HG03378 (cell line): Measurements from ENCODE around the gene SLAIN1.
"Not testable (repeated sequence)": the region's sequence is repeated elsewhere in the genome, so short reads cannot be mapped to it uniquely, and the experiment has no call there.

Experiments used
- ATAC-seq: cut with Tn5 transposase; IDR thresholded peaks from one replicate; pipeline ENCODE4 v1.9.1; 2021; ENCODE audit warnings: mild to moderate bottlenecking, moderate library complexity; ENCODE audit not compliant: unreplicated experiment

Gene SLAIN1

DNA sequence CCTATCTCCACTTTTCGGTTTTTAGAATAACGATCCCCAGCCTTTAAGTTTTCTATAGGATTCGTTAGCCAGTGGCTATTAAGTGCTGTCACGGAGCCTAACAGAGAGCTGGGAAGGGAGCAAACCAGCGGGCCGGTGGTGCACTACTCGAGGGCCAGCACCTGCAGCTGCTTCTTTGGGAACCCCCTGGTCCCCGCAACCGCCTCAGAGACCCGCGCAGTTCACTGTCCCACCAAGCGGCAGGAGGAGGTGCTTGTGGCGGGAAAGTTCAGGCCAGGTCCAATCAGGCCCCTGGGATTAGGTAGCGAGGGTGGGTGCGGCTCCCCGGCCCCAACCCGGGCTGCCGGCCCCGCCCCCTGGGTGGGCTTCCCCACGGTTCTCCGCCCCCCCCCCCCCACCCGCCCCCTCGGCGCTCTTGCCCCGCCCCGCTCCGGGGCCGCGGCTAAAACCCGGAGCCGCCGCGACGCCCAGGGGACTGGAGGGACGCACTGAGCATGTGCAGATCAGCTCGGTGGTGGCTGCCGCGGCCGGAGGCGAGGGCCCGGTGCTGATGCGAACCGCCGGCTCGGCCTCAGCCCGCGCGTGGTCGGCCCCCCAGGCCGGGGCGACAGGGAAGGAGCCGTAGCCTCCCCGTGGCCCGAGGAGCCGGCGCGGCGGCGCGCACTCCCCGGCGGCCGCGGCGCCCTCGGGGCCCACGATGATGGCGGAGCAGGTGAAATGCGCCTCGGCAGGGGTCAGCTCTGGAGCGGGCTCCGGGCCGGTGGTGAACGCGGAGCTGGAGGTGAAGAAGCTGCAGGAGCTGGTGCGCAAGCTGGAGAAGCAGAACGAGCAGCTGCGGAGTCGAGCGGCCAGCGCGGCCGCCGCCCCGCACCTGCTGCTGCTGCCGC, at the start of gene SLAIN1:
TSS of gene SLAIN1 (plus strand) at position 471 of the 887 bp plus-strand sequence. CDS start at position 698, 227 bp downstream.
- peak; percentile 68 for ATAC-seq

DNA sequence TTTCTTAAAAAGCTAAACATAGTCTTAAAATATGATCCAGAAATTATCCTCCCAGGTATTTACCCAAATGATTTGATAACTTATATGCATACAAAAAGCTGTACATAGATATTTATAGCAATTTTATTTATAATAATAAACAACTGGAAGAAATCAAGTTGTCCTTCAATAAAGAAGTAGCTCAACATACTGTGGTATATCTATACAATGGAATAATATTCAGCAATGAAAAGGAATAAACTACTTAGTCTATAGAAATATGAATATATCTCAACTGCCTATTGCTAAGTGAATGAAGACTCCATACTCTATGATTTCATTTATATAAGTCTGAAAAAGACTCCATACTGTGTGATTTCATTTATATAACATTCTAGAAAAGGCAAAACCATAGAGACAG, 47.1 kb upstream of the SLAIN1 start:
- ATAC-seq: no peak

DNA sequence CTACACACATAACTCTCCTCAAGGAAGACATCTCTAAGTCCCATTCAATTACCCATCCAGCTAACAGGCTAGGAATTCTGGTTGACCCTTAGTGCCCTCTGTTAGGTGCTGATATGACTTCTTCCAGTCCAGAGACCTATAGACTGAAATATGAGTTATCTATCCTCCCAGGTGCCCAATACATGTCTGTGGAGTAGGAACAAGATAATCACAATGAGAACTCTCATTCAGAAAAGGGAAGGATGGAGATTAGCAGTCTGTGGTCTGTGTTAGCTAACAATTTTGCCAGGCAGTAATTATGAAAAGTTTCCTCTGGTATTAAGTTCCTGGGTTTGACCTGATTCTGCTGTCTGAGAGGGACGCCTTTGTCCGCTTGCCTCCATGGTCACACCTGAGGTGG, 44.2 kb upstream of the SLAIN1 start:
- no peak for ATAC-seq

- ATAC-seq: not testable (repeated sequence)
Observed at GRCh38 chr13:77660016-77660415, 37.5 kb upstream of the SLAIN1 start.

- ATAC-seq: no peak
Observed at GRCh38 chr13:77660841-77661250, 36.6 kb upstream of the SLAIN1 start.

GRCh38 chr13:77662301-77662700, 35.2 kb upstream of the SLAIN1 start:
- not testable (repeated sequence) for ATAC-seq

GRCh38 chr13:77662831-77663230, 34.7 kb upstream of the SLAIN1 start:
- ATAC-seq: not testable (repeated sequence)

GRCh38 chr13:77674852-77675251, 22.6 kb upstream of the SLAIN1 start:
- ATAC-seq: no peak

DNA sequence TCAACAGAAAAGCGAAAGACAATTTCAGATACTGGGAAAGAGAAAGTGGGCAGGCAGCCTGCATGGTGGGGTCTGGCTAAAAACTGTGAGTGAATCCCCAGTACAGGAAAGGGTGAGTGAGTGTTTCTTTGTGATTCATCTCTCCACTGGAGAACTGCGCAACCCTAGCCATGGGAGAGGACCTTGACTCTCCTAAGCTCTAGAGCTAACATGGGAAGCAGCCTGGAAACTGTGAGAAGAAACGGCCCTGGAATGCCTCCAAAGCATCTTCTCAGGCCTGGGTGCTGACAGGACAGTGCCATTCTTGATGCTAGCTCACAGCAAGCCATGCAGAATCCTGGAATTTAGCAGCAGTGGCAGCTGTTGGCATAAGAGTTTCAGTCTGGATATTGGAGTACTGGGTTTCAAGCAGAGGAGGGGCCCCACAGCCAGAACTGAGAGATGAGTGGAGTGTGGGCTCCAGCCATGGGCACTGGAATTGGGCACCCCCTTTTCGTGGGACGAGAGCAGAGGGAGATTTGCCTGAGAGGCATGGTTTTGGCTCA, 18.7 kb upstream of the SLAIN1 start:
- ATAC-seq: no peak

- ATAC-seq: no peak
Observed at GRCh38 chr13:77687799-77688198, 9.7 kb upstream of the SLAIN1 start.

DNA sequence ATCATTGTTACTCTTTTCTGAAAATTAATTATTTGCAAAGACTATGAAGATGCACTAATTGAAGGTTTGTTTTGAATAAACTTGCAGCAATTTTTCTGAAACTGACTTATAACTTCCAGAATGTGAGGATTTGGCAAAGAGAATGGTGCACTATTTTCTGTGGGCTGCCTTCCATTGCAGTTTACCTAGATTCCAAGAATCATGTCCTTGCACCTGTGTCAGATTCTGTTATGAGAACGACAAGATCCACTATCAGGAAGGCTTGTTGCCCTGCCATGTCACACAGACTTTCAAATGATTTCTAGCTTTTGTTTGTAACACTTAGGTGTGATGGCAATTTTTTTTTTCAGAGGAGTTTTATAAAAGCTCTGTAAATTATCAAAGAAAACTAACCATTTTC, 5.6 kb upstream of the SLAIN1 start:
- no peak for ATAC-seq

DNA sequence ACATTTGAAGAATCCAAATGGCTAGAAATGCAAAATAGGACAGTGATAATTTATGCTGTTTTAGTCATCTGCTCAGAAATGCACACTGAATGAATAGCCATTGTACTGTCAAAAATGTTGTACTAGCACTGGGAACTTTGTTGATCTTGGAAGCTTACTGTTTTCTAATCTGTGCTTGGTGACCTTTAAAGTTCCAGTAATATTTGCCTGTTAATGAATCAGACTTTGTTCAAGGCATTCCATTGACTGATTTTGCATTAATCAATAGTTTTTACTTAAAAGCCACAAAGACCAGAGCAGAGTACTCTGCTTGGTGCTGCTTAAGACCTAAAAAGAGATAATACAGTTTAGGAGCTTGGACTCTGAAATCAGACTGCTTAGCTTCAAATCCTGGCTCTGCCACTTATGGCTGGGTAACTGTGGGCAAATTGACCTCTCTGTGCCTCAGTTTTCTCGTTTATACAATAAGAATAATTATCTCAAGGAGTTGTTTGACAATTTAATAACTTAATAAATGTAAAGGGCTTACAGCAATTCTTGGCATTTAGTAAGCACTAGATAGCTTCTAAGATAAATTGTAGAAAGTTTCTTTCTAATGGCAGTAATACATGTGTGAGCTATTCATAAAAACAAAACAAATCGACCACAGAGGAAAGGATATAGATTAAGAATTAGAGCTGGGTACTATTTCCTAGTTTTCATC, 4.6 kb upstream of the SLAIN1 start:
- no peak for ATAC-seq

DNA sequence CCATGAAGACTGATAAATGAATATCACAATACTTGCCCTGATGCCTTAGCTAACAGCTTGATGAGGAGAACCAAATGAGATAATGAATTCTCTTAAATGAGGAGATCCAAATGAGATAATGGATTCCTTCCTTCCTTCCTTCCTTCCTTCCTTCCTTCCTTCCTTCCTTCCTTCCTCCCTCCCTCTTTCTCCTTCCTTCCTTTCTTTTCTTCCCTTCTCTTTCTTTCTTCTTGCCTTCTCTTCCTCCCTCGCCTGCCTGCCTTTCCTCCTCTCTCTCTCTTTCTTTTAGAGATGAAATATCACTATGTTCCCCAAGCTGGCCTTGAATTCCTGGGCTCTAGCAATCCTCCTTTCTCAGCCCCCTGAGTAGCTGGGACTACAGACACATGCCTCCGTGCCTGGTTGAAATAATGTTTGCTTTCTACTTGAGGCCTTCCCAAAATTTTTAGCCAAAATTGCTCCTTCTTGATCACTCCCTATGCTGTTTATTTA, 4.0 kb upstream of the SLAIN1 start:
- no peak for ATAC-seq

DNA sequence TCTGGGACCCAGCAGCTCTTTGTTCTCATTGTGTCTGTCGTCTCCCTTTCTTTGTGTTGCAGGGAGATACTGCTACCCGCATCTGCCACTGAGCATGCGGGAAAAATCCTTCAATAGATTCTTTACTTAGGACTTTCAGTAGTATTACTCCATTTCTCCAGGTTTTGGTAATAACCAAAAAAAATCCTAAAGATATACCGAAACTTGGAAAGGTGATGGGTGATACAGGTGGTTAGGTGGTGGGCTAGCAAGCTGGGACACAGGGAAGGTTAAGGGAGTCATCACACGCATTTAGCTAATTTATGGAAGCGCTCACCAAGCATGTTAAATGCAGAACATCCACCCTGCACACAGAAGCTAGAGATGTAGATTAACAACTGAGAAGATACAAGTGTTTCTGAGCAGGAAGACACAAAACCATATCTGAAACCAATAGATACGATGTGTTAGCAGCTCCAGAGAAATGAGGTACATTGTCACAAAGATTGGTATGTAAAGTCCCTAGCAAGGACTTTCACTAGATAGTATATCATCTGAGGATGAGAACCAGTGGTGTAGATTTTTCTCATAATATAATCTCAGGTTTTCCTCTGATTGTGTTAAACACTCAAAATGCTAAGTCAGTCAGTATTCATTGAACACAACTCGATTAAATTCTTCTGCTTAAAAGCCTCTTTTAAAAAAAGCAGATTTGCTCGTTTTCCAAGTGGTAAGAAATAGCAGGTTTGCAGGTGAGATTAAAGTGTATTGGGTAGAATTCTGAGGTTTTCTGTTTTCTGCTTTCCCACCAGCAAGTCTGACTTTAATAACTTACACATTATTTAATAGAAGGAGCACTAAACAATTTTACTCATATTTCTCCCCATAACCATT, 1.2 kb upstream of the SLAIN1 start:
- ATAC-seq: peak; percentile 29

GRCh38 chr13:77696879-77697216, 639 bp upstream of the SLAIN1 start:
- peak; percentile 12 for ATAC-seq

DNA sequence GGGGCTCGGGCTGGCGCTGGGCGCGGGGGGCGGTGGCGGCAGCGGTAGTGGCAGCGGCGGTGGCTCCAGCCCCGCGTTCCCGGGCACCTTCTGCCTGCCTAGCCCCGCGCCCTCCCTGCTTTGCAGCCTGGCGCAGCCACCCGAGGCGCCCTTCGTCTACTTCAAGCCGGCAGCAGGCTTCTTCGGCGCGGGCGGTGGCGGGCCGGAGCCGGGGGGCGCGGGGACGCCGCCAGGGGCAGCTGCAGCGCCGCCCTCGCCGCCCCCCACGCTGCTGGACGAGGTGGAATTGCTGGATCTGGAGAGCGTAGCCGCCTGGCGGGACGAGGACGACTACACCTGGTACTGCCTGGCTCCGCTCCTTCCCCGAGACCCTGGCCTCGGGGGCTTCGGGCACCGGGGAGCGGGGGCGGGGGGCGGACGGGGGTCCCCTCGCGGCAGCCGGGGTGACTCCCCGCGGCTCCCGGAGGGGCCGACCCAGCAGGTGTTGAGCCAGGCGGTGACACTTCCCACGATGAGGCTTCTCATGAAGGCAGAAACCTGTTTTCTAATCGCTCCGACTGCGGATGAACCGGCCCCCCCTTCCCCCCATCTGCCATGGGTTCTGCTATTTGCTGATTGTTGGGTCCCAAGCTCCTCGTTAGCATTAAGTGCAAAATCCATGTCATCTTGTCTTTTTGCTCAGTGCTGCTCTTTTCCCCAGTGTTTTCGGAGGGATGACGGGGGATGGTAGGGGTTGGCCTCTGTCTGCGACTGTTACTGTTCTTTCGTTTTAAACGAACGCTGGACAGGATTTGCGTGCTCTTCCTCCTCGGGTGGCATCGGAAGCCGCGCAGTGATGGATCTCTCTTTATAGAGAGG, 943 bp downstream of the SLAIN1 start:
- peak; percentile 27 for ATAC-seq

- no peak for ATAC-seq
Observed at GRCh38 chr13:77699059-77699680, 1.7 kb downstream of the SLAIN1 start.

- ATAC-seq: no peak
Observed at GRCh38 chr13:77701305-77701704, 3.8 kb downstream of the SLAIN1 start.

DNA sequence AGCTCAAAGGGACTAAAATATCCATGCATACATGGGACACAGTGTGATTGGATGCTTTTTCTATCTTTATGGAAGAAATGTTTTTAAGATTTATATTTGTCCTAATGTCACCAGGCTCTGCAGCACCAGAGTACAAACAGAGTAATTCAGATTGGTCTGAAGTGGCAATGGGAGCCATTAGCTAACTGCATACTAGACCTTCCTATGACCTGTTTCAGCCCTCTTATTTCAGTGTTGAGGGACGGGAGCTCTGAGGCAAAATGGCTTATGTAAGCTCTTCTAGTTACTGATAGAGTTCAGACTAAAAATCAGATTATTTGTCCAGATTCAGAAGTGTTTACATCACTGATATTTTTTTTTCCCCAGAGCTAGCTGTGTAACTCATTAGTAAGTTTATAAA, 4.9 kb downstream of the SLAIN1 start:
- no peak for ATAC-seq
